22Rv1 (cell line): ENCODE measurements around the gene GALNT18.

Experiments used
- H3K27ac ChIP-seq: fragments of 450-650 bp; 2 replicates; pipeline ENCODE4 v1.5.1; 2017
- CTCF ChIP-seq: fragments of 450-650 bp; IDR thresholded peaks from 2 replicates; pipeline ENCODE4 v1.5.1; 2017; ENCODE audit warnings: mild to moderate bottlenecking
- ZFX ChIP-seq: fragments of 450-650 bp; IDR thresholded peaks from 2 replicates; pipeline ENCODE4 v1.6.1; 2017; ENCODE audit warnings: antibody characterized with exemption, borderline replicate concordance

The GALNT18 gene

GRCh38 chr11:11496879-11497278 lies 124.9 kb downstream of the GALNT18 start:
- H3K27ac ChIP-seq: no peak overlapping the region
- TF ChIP-seq ZFX (no peak), CTCF (no peak)

GRCh38 chr11:11494348-11494747 lies 127.5 kb downstream of the GALNT18 start:
- no peak overlapping the region for H3K27ac ChIP-seq
- no peak for TF ChIP-seq CTCF
- no peak for TF ChIP-seq ZFX

- TF ChIP-seq ZFX: no peak
- TF ChIP-seq CTCF: no peak
- H3K27ac ChIP-seq: no peak overlapping the region
Measured at GRCh38 chr11:11493698-11494097, 128.1 kb downstream of the GALNT18 start.

- H3K27ac ChIP-seq: no peak overlapping the region
- TF ChIP-seq ZFX (no peak), CTCF (no peak)
Measured at GRCh38 chr11:11491589-11491988, 130.2 kb downstream of the GALNT18 start.

GRCh38 chr11:11491014-11491413 lies 130.8 kb downstream of the GALNT18 start:
- no peak overlapping the region for H3K27ac ChIP-seq
- TF ChIP-seq CTCF: no peak
- TF ChIP-seq ZFX: no peak

GRCh38 chr11:11486423-11486822 lies 135.4 kb downstream of the GALNT18 start:
- no peak overlapping the region for H3K27ac ChIP-seq
- TF ChIP-seq ZFX (no peak), CTCF (no peak)

GRCh38 chr11:11486002-11486401 lies 135.8 kb downstream of the GALNT18 start:
- TF ChIP-seq CTCF (no peak), ZFX (no peak)
- no peak overlapping the region for H3K27ac ChIP-seq
